ENCODE results near the gene KRCC1.

DNA sequence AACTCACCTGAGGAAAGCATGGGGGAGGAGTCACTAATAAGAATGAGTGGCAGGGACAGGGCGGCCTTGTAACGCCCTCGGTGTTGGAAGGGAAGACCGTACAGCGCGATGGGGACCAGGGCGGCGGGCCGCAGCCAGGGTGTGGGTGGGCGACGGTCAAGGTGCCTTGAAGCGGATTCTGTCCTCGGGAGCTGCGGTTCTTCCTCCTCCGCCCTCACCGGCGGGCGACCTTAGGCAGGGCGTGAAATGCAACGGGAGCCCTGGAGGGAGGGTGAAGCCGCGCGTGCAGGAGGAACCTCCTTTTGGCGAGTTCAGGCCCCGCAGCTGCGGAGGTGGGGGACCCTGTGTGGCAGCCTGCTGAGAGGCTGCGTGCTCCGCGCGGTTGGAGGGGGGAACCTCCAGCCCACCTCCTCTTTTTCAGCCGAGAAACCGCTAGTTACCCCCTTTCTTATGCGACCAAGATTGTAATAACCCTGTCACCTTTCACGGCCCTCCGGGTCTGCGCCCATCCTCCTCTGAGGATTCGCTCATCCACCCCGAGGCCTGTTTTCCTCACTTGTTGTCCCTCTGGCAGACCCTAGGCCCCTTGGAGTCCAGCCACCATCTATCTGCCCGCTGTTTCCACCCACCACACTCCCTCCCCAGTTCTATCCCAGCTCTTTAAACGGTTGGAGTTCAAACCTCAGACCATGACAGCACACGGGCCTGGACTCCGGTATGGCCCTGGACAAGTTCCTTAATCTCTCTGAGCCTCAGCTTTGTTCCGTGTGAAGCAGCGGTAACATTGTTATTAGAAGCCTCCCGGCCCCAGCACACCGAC, 38.4 kb downstream of the KRCC1 start:
- TF ChIP-seq, protein P1, sequence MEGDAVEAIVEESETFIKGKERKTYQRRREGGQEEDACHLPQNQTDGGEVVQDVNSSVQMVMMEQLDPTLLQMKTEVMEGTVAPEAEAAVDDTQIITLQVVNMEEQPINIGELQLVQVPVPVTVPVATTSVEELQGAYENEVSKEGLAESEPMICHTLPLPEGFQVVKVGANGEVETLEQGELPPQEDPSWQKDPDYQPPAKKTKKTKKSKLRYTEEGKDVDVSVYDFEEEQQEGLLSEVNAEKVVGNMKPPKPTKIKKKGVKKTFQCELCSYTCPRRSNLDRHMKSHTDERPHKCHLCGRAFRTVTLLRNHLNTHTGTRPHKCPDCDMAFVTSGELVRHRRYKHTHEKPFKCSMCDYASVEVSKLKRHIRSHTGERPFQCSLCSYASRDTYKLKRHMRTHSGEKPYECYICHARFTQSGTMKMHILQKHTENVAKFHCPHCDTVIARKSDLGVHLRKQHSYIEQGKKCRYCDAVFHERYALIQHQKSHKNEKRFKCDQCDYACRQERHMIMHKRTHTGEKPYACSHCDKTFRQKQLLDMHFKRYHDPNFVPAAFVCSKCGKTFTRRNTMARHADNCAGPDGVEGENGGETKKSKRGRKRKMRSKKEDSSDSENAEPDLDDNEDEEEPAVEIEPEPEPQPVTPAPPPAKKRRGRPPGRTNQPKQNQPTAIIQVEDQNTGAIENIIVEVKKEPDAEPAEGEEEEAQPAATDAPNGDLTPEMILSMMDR (IDR thresholded peaks at IDR 0.05): no peak
- TF ChIP-seq ZFX (IDR thresholded peaks at IDR 0.05; ENCODE audit: borderline replicate concordance): no peak
